Measurements from ENCODE around the gene TRIM42.

- TF ChIP-seq, protein P1, sequence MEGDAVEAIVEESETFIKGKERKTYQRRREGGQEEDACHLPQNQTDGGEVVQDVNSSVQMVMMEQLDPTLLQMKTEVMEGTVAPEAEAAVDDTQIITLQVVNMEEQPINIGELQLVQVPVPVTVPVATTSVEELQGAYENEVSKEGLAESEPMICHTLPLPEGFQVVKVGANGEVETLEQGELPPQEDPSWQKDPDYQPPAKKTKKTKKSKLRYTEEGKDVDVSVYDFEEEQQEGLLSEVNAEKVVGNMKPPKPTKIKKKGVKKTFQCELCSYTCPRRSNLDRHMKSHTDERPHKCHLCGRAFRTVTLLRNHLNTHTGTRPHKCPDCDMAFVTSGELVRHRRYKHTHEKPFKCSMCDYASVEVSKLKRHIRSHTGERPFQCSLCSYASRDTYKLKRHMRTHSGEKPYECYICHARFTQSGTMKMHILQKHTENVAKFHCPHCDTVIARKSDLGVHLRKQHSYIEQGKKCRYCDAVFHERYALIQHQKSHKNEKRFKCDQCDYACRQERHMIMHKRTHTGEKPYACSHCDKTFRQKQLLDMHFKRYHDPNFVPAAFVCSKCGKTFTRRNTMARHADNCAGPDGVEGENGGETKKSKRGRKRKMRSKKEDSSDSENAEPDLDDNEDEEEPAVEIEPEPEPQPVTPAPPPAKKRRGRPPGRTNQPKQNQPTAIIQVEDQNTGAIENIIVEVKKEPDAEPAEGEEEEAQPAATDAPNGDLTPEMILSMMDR (IDR thresholded peaks at IDR 0.05): no peak
- TF ChIP-seq POLR2A (IDR thresholded peaks at IDR 0.05) (no peak), POLR2AphosphoS5 (IDR thresholded peaks at IDR 0.05) (no peak), EP300 (IDR thresholded peaks at IDR 0.05) (no peak)
Measured at GRCh38 chr3:140727886-140728285, 50.0 kb downstream of the TRIM42 start.
